Measurements from ENCODE around the gene RAP1A. TPM values are rescaled to one million over a fixed set of nuclear protein-coding genes. Genes with fewer than 3 reads are reported as not detected.

Gene RAP1A
- 10 to 100 TPM; 45.6 to 67.3 (median 61.1) TPM for polyA plus RNA-seq

- Mint-ChIP-seq H3K36me3 (no peaks in the 10 kb centered on the region), H3K4me3 (peak within 1 kb of the TSS; percentile 92 to 97 (median 96)), H3K27me3 (ENCODE audit: low read depth in 3 of 3) (peaks cover 0 to 3% (median 0%) of the 10 kb centered on the region in 3 donors), H3K9me3 (no peaks in the 10 kb centered on the region), H3K4me1 (peaks cover 77 to 85% of the 10 kb centered on the region in 2 donors), H3K27ac (peak within 1 kb of the TSS; percentile 83 to 99 (median 96))
- peak; percentile 85 to 89 (median 88) for DNase-seq
Measured at GRCh38 chr1:111619635-111620440, at the start of gene RAP1A. Gene RAP1A (plus strand): TSS chr1:111619789. CDS start chr1:111691361, 71,572 bp downstream.

DNA sequence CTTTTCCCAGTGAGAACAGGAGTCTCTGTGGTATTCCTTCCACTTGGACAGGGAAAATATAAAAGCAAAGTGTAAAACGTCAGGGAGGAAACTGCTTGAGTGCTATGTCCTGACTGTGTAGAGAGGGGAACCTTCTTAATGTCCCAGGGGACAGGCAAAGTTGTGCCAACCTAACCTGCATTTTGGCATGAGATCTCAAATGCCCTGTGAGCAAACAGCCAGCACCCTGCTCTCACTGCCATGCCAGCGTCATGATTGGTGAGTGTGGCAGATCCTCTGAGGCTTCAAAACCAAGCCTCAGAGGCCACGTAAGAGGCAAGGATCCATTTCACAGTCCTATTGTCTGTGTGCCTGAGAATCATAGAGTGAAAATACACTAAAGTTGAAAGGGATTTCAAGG lies 49.7 kb upstream of the RAP1A start:
- DNase-seq = no peak
- H3K4me3 Mint-ChIP-seq = no peak overlapping the region
- no peak overlapping the region for H3K27ac Mint-ChIP-seq
- H3K36me3 Mint-ChIP-seq = no peaks in the 10 kb centered on the region
- peaks cover 0 to 3% (median 2%) of the 10 kb centered on the region in 3 donors for H3K27me3 Mint-ChIP-seq (ENCODE audit: low read depth in 3 of 3)
- H3K4me1 Mint-ChIP-seq = peaks cover 7 to 10% of the 10 kb centered on the region in 2 donors
- no peaks in the 10 kb centered on the region for H3K9me3 Mint-ChIP-seq

DNA sequence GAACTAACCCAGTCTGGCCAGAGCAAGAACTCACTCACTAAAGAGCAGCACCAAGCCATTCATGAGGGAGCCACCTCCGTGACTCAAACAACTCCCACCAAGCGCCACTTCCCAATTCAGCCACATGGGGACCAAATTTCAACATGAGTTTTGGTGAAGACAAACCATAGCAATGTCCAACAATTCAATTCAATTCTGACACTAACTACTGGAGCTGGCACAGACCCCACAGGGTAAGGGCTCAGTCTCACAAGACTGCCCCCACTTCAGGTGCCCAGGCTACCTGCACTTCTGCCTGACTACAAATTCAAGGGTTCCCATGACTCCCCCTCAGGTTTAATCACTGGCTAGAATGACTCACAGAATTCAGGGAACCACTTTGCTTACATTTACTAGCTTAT lies 48.8 kb upstream of the RAP1A start:
- Mint-ChIP-seq H3K9me3 (no peaks in the 10 kb centered on the region), H3K36me3 (no peaks in the 10 kb centered on the region), H3K27ac (no peak overlapping the region), H3K27me3 (ENCODE audit: low read depth in 3 of 3) (peaks cover 0 to 3% (median 2%) of the 10 kb centered on the region in 3 donors), H3K4me3 (no peak overlapping the region), H3K4me1 (peaks cover 7 to 10% of the 10 kb centered on the region in 2 donors)
- DNase-seq = peak; percentile 26 to 58 (median 41)

- peaks cover 7 to 10% of the 10 kb centered on the region in 2 donors for H3K4me1 Mint-ChIP-seq
- H3K36me3 Mint-ChIP-seq = no peaks in the 10 kb centered on the region
- peaks cover 0 to 3% (median 2%) of the 10 kb centered on the region in 3 donors for H3K27me3 Mint-ChIP-seq (ENCODE audit: low read depth in 3 of 3)
- no peak overlapping the region for H3K4me3 Mint-ChIP-seq
- no peaks in the 10 kb centered on the region for H3K9me3 Mint-ChIP-seq
- H3K27ac Mint-ChIP-seq = no peak overlapping the region
- no peak for DNase-seq
Measured at GRCh38 chr1:111571239-111571638, 48.4 kb upstream of the RAP1A start.

- Mint-ChIP-seq H3K27ac (no peak overlapping the region), H3K4me1 (peaks cover 7 to 10% of the 10 kb centered on the region in 2 donors), H3K27me3 (ENCODE audit: low read depth in 3 of 3) (peaks cover 0 to 3% (median 2%) of the 10 kb centered on the region in 3 donors), H3K36me3 (no peaks in the 10 kb centered on the region), H3K9me3 (no peaks in the 10 kb centered on the region), H3K4me3 (no peak overlapping the region)
- no peak for DNase-seq
Measured at GRCh38 chr1:111571987-111572386, 47.6 kb upstream of the RAP1A start.

GRCh38 chr1:111576547-111576946 lies 43.0 kb upstream of the RAP1A start:
- no peaks in the 10 kb centered on the region for H3K36me3 Mint-ChIP-seq
- no peak for DNase-seq
- H3K27ac Mint-ChIP-seq = no peak overlapping the region
- H3K4me1 Mint-ChIP-seq = peaks cover 0 to 3% of the 10 kb centered on the region in 2 donors
- H3K27me3 Mint-ChIP-seq (ENCODE audit: low read depth in 3 of 3) = peaks cover 2 to 3% (median 2%) of the 10 kb centered on the region in 3 donors
- H3K4me3 Mint-ChIP-seq = no peak overlapping the region
- no peaks in the 10 kb centered on the region for H3K9me3 Mint-ChIP-seq

DNA sequence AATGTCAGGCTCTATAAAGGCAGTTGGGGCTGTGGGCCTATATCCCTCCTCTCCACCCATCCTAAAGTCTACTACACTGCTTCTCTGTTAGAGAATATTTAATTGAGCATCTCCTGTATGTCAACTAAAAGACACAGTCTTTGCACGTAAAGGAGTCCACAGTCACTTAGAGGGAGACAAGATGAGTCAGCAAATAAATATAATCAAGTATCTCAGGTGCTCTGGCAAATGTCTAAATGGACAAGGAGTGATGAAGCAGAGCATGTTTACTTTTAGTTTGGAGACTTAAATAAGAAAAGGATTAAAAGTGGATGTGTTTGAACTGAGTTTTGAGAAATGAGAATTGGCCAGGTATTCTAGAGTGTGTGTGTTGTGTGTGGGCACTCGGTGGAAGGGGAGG lies 41.8 kb upstream of the RAP1A start:
- no peak for DNase-seq
- Mint-ChIP-seq H3K9me3 (no peaks in the 10 kb centered on the region), H3K4me3 (no peak overlapping the region), H3K36me3 (no peaks in the 10 kb centered on the region), H3K27ac (peak overlapping the region in 1 of 6 donors; percentile 1), H3K27me3 (ENCODE audit: low read depth in 3 of 3) (peaks cover 2 to 3% (median 2%) of the 10 kb centered on the region in 3 donors), H3K4me1 (peaks cover 8 to 16% of the 10 kb centered on the region in 2 donors)

DNA sequence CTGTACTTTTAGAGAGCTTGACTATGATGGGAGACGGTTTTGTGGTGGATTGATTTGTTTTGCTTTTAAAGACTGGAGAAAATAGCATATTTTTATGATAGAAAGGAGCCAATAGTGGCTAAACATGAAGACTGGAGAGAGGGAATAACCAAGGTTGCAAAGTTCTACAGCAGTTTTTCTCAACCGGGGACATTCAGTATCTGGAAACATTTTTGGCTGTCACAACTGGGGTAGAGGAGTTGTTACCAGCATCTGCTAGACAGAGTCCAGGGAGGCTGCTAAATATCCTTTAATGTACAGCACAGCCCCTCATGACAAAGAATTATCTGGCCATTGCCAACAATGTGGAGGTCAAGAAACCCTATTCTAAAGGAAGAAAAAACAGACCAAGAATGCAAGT lies 38.4 kb upstream of the RAP1A start:
- Mint-ChIP-seq H3K4me3 (peak overlapping the region in 1 of 5 donors; percentile 29), H3K27me3 (ENCODE audit: low read depth in 3 of 3) (peaks cover 0 to 3% (median 2%) of the 10 kb centered on the region in 3 donors), H3K27ac (no peak overlapping the region), H3K36me3 (no peaks in the 10 kb centered on the region), H3K9me3 (no peaks in the 10 kb centered on the region), H3K4me1 (peaks cover 17 to 20% of the 10 kb centered on the region in 2 donors)
- DNase-seq = no peak

DNA sequence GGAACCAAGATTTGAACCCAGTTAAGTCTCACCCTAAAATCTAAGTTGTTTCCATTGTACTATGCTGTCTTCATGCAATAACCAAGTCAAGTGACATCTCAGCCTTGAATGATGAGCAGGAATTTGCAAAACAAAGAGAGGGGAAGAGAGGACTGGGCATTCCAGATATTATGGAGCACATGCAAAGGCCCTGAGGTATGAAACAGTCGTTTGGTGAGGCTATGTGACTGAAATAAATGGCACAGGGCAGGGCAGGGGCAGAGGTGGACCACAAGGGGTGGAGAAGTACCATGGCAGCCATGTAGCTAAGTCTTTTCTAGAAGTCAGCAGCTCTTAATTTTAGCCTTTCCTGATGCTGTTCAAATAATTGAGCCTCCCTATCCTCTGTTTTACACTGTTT lies 37.6 kb upstream of the RAP1A start:
- no peaks in the 10 kb centered on the region for H3K9me3 Mint-ChIP-seq
- peaks cover 0 to 3% (median 2%) of the 10 kb centered on the region in 3 donors for H3K27me3 Mint-ChIP-seq (ENCODE audit: low read depth in 3 of 3)
- no peaks in the 10 kb centered on the region for H3K36me3 Mint-ChIP-seq
- peak overlapping the region in 1 of 5 donors; percentile 46 for H3K4me3 Mint-ChIP-seq
- peaks cover 20% of the 10 kb centered on the region in 2 donors for H3K4me1 Mint-ChIP-seq
- peak overlapping the region in 1 of 6 donors; percentile 77 for H3K27ac Mint-ChIP-seq
- DNase-seq = no peak

- H3K27me3 Mint-ChIP-seq (ENCODE audit: low read depth in 3 of 3) = peaks cover 0 to 3% (median 2%) of the 10 kb centered on the region in 3 donors
- no peak for DNase-seq
- no peaks in the 10 kb centered on the region for H3K9me3 Mint-ChIP-seq
- H3K4me1 Mint-ChIP-seq = peaks cover 20% of the 10 kb centered on the region in 2 donors
- peak overlapping the region in 4 of 6 donors; percentile 17 to 77 (median 44) for H3K27ac Mint-ChIP-seq
- no peaks in the 10 kb centered on the region for H3K36me3 Mint-ChIP-seq
- peak overlapping the region in 2 of 5 donors; percentile 23 to 36 for H3K4me3 Mint-ChIP-seq
Measured at GRCh38 chr1:111582644-111583618, 36.7 kb upstream of the RAP1A start.

GRCh38 chr1:111585447-111586086 lies 34.0 kb upstream of the RAP1A start:
- no peak for DNase-seq
- Mint-ChIP-seq H3K9me3 (no peaks in the 10 kb centered on the region), H3K4me3 (no peak overlapping the region), H3K4me1 (peaks cover 20% of the 10 kb centered on the region in 2 donors), H3K27me3 (ENCODE audit: low read depth in 3 of 3) (peaks cover 0 to 3% (median 2%) of the 10 kb centered on the region in 3 donors), H3K36me3 (no peaks in the 10 kb centered on the region), H3K27ac (no peak overlapping the region)

GRCh38 chr1:111586112-111586511 lies 33.5 kb upstream of the RAP1A start:
- Mint-ChIP-seq H3K4me1 (peaks cover 20% of the 10 kb centered on the region in 2 donors), H3K4me3 (no peak overlapping the region), H3K36me3 (no peaks in the 10 kb centered on the region), H3K27me3 (ENCODE audit: low read depth in 3 of 3) (peaks cover 0 to 3% (median 0%) of the 10 kb centered on the region in 3 donors), H3K9me3 (no peaks in the 10 kb centered on the region), H3K27ac (no peak overlapping the region)
- DNase-seq = no peak

- H3K4me1 Mint-ChIP-seq = peaks cover 19 to 22% of the 10 kb centered on the region in 2 donors
- H3K36me3 Mint-ChIP-seq = no peaks in the 10 kb centered on the region
- H3K27ac Mint-ChIP-seq = no peak overlapping the region
- DNase-seq = no peak
- peaks cover 0 to 1% (median 0%) of the 10 kb centered on the region in 3 donors for H3K27me3 Mint-ChIP-seq (ENCODE audit: low read depth in 3 of 3)
- no peak overlapping the region for H3K4me3 Mint-ChIP-seq
- H3K9me3 Mint-ChIP-seq = no peaks in the 10 kb centered on the region
Measured at GRCh38 chr1:111587509-111588174, 31.9 kb upstream of the RAP1A start.
